IPS-11a (cell line): ENCODE results near the gene HSD11B1.

Experiments
- H3K4me3 ChIP-seq: one replicate; pipeline ENCODE4 v1.5.1; 2013; ENCODE audit warnings: low read depth, low read length, control low read depth

Gene HSD11B1

GRCh38 chr1:209704584-209704983 lies at the start of gene HSD11B1:
TSS of gene HSD11B1 (plus strand) at chr1:209704846. CDS start at chr1:209704943, 97 bp downstream.
- H3K4me3 ChIP-seq, result no peak within 1 kb of the TSS

- H3K4me3 ChIP-seq, result no peak overlapping the region
These were observed 49.0 kb upstream of the HSD11B1 start for GRCh38 chr1:209655411-209656231.

- H3K4me3 ChIP-seq, result no peak overlapping the region
These were observed 47.3 kb upstream of the HSD11B1 start for GRCh38 chr1:209657140-209657879.

GRCh38 chr1:209657918-209658317 lies 46.7 kb upstream of the HSD11B1 start:
- no peak overlapping the region for H3K4me3 ChIP-seq

GRCh38 chr1:209659909-209660308 lies 44.7 kb upstream of the HSD11B1 start:
- H3K4me3 ChIP-seq, result no peak overlapping the region

- no peak overlapping the region for H3K4me3 ChIP-seq
These were observed 43.6 kb upstream of the HSD11B1 start for GRCh38 chr1:209661071-209661470.

GRCh38 chr1:209662879-209663327 lies 41.7 kb upstream of the HSD11B1 start:
- H3K4me3 ChIP-seq, result no peak overlapping the region

GRCh38 chr1:209667103-209667502 lies 37.5 kb upstream of the HSD11B1 start:
- no peak overlapping the region for H3K4me3 ChIP-seq

- no peak overlapping the region for H3K4me3 ChIP-seq
These were observed 36.9 kb upstream of the HSD11B1 start for GRCh38 chr1:209667708-209668107.

- no peak overlapping the region for H3K4me3 ChIP-seq
These were observed 34.1 kb upstream of the HSD11B1 start for GRCh38 chr1:209670441-209671082.

GRCh38 chr1:209672705-209673630 lies 31.7 kb upstream of the HSD11B1 start:
- H3K4me3 ChIP-seq, result no peak overlapping the region

- H3K4me3 ChIP-seq, result no peak overlapping the region
These were observed 30.8 kb upstream of the HSD11B1 start for GRCh38 chr1:209673631-209674417.

GRCh38 chr1:209674957-209675564 lies 29.6 kb upstream of the HSD11B1 start, which contains the start of gene G0S2:
TSS of gene G0S2 (plus strand) at chr1:209675412. CDS start at chr1:209675685, 273 bp downstream.
- peak within 1 kb of the TSS; percentile 44 for H3K4me3 ChIP-seq

- H3K4me3 ChIP-seq, result peak overlapping the region; percentile 44
These were observed 29.0 kb upstream of the HSD11B1 start for GRCh38 chr1:209675565-209676154.

GRCh38 chr1:209678981-209679539 lies 25.6 kb upstream of the HSD11B1 start:
- H3K4me3 ChIP-seq, result no peak overlapping the region

- no peak overlapping the region for H3K4me3 ChIP-seq
These were observed 18.8 kb upstream of the HSD11B1 start for GRCh38 chr1:209685821-209686220.

- no peak overlapping the region for H3K4me3 ChIP-seq
These were observed 18.3 kb upstream of the HSD11B1 start for GRCh38 chr1:209686322-209686721.

GRCh38 chr1:209688746-209689234 lies 15.9 kb upstream of the HSD11B1 start:
- no peak overlapping the region for H3K4me3 ChIP-seq
